ENCODE results near the gene TRMT44. TPM values are rescaled to one million over a fixed set of nuclear protein-coding genes. Genes with fewer than 3 reads are reported as not detected.
"Not testable (repeated sequence)": the region's sequence is repeated elsewhere in the genome, so short reads cannot be mapped to it uniquely, and the experiment has no call there.

Gene TRMT44
- total and polyA plus RNA-seq, 2 of the 4 experiments (the other 2 are of a cell fraction): 7.3 to 8.1 TPM

GRCh38 chr4:8491478-8491877 is 50.9 kb downstream of the TRMT44 start:
- H4K91ac ChIP-seq (ENCODE audit: insufficient read depth, low read depth, low read length); H4K8ac ChIP-seq (ENCODE audit: low read depth in 2 of 2, low read length in 2 of 2); H3K27ac ChIP-seq (ENCODE audit: insufficient read depth, low read length); H3K23ac ChIP-seq (ENCODE audit: low read depth, low read length); H2BK5ac ChIP-seq (ENCODE audit: low read depth, low read length, poor library complexity, severe bottlenecking); H2AK5ac ChIP-seq (ENCODE audit: low read depth, low read length); dilution Hi-C loops (cut with HindIII; ENCODE audit: low sequenced_read_pairs, unreplicated experiment); H3K14ac ChIP-seq (replicated peaks; ENCODE audit: low read depth, low read length); H3K79me1 ChIP-seq (ENCODE audit: low read depth in 1 of 2, low read length in 2 of 2); H3K9ac ChIP-seq (ENCODE audit: low read depth, low read length); H3K27me3 ChIP-seq (ENCODE audit: control insufficient read depth, insufficient read depth, low read length); H4K20me1 ChIP-seq (ENCODE audit: insufficient read depth, low read length); H3K56ac ChIP-seq (ENCODE audit: extremely low read depth, insufficient read depth, low read length); ATAC-seq (ENCODE audit: low read depth); H3K36me3 ChIP-seq (ENCODE audit: control insufficient read depth, insufficient read depth, low read length); H4K5ac ChIP-seq (ENCODE audit: low read depth, low read length); H3K4me2 ChIP-seq (ENCODE audit: low read depth, low read length); H3K18ac ChIP-seq (ENCODE audit: low read depth, low read length); BruUV-seq (replicated peaks); POLR2A ChIA-PET (ENCODE audit: unreplicated experiment); intact Hi-C loops (cut with micrococcal nuclease); in situ Hi-C loops (cut with MboI; ENCODE audit: low sequenced_read_pairs); H3K4me3 ChIP-seq (ENCODE audit: insufficient read depth, low read depth, low read length); DNase-seq; H3K9me3 ChIP-seq (ENCODE audit: control insufficient read depth, insufficient read depth, low read length); H3K9me1 ChIP-seq (ENCODE audit: insufficient read depth, low read length); H2AFZ ChIP-seq (replicated peaks; ENCODE audit: low read length, poor library complexity); H2BK20ac ChIP-seq (ENCODE audit: low read depth, low read length); H2BK120ac ChIP-seq (ENCODE audit: low read depth, low read length); H2AK9ac ChIP-seq (replicated peaks; ENCODE audit: low read depth, low read length, poor library complexity); H2BK15ac ChIP-seq (ENCODE audit: low read depth, low read length); H3K4me1 ChIP-seq (ENCODE audit: control insufficient read depth, insufficient read depth, low read length); H3K4ac ChIP-seq (ENCODE audit: low read depth, low read length): not testable (repeated sequence)
- CTCF ChIA-PET: interaction anchor here (0.6 kb wide), 1 partner anchor 103 kb away, joined by 3 read pairs; no protein-coding TSS in a partner anchor
- no CpG with 5 or more reads among the region's 23 CpGs for WGBS, 2 experiments (ENCODE audit: extremely low coverage in 2 of 2, insufficient read length in 1 of 2)
